H1 (cell line): ENCODE data around the gene NDST3. TPM values are rescaled to one million over a fixed set of nuclear protein-coding genes. Genes with fewer than 3 reads are reported as not detected.

Experiments
- JUN ChIP-seq: IDR thresholded peaks from 2 replicates; pipeline ENCODE4 v1.6.1; 2011; ENCODE audit warnings: low read depth, mild to moderate bottlenecking, improper control_type of control experiment, low read length
- KDM5A ChIP-seq: fragments of 200-600 bp; IDR thresholded peaks from 2 replicates; pipeline ENCODE4 v1.7.1; 2012; ENCODE audit warnings: mild to moderate bottlenecking, low read length, inconsistent platforms, mixed read lengths
- NRF1 ChIP-seq: IDR thresholded peaks from 2 replicates; pipeline ENCODE4 v1.6.1; 2011; ENCODE audit warnings: mild to moderate bottlenecking, low read depth, low read length, improper control_type of control experiment
- RNF2 ChIP-seq: fragments of 200-900, 300-1000 bp; sonication (generic); IDR thresholded peaks from 2 replicates; pipeline ENCODE4 v1.7.1; 2016; ENCODE audit warnings: borderline replicate concordance, low read depth, mild to moderate bottlenecking, antibody characterized with exemption, low read length; ENCODE audit not compliant: poor library complexity, severe bottlenecking; ENCODE audit errors: missing control alignments
- SUZ12 ChIP-seq: fragments of 200-600 bp; sonication (generic); IDR thresholded peaks from 2 replicates; pipeline ENCODE4 v1.6.1; 2012; ENCODE audit warnings: mild to moderate bottlenecking, inconsistent platforms, low read length, moderate library complexity, mixed read lengths
- polyA plus RNA-seq, 7 experiments: library from polyadenylated mRNA; depleted of rRNA in 3 of 7; stranded (reverse) in 5 of 7; unstranded in 2 of 7; fragments of >200 nt in 5 of 7; fragments of 200-250 nt in 2 of 7; gene quantifications; 1 replicate in 5 of 7; 2 replicates in 1 of 7; 4 replicates in 1 of 7; pipeline versions ENCODE4 v1.2.1 to v1.2.3, GENCODE V29; 2011 to 2013; ENCODE audit warnings: missing spikeins in 2 of 7, mixed read lengths in 2 of 7
- total RNA-seq: library from RNA; stranded (reverse); fragmentation: NEBNext Ultra II Directional; extraction: Animal tissue kit (Norgen Biotek cat#: 25700); gene quantifications from 2 replicates; pipeline ENCODE4 v1.2.1, GENCODE V29; 2021
- TF ChIP-seq, protein P1 (sequence below): IDR thresholded peaks from 2 replicates; pipeline ENCODE4 v1.6.1; 2011; ENCODE audit warnings: low read length, improper control_type of control experiment

NDST3 gene
- total and polyA plus RNA-seq, 2 of the 8 experiments (the other 6 are each of a cell fraction or from before 2014, with no cell fraction given): 0.35 to 0.60 TPM

- no peak for TF ChIP-seq SUZ12
- TF ChIP-seq, protein P1, sequence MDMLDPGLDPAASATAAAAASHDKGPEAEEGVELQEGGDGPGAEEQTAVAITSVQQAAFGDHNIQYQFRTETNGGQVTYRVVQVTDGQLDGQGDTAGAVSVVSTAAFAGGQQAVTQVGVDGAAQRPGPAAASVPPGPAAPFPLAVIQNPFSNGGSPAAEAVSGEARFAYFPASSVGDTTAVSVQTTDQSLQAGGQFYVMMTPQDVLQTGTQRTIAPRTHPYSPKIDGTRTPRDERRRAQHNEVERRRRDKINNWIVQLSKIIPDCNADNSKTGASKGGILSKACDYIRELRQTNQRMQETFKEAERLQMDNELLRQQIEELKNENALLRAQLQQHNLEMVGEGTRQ: no peak
- TF ChIP-seq KDM5A: no peak
- no peak for TF ChIP-seq RNF2
- no peak for TF ChIP-seq NRF1
- no peak for TF ChIP-seq JUN
Observed at GRCh38 chr4:118018381-118019145, 15.7 kb upstream of the NDST3 start (continued).
